Esophagus muscularis mucosa (tissue), 3 donors: ENCODE data around the gene PDHB.

Experiments
- POLR2A ChIP-seq: fragments of 450-650 bp; IDR thresholded peaks from one replicate; pipeline ENCODE4 v1.6.1; 2017; ENCODE audit warnings: antibody characterized with exemption, moderate library complexity, mild to moderate bottlenecking, low read depth
- POLR2AphosphoS5 ChIP-seq, 2 donors: sonication (generic); formaldehyde crosslinking; IDR thresholded peaks; one replicate each; pipeline ENCODE4 v1.6.1; 2017; ENCODE audit warnings: antibody characterized with exemption in 2 of 2
- TF ChIP-seq, protein P1 (sequence below), 3 experiments: fragments of 200-600 bp in 2 of 3; fragments of 450-650 bp in 1 of 3; sonication (generic) in 2 of 3; IDR thresholded peaks; one replicate each; pipeline ENCODE4 v1.5.1; 2017 to 2019; ENCODE audit warnings: antibody characterized with exemption in 3 of 3, mild to moderate bottlenecking in 2 of 3, moderate library complexity in 1 of 3

DNA sequence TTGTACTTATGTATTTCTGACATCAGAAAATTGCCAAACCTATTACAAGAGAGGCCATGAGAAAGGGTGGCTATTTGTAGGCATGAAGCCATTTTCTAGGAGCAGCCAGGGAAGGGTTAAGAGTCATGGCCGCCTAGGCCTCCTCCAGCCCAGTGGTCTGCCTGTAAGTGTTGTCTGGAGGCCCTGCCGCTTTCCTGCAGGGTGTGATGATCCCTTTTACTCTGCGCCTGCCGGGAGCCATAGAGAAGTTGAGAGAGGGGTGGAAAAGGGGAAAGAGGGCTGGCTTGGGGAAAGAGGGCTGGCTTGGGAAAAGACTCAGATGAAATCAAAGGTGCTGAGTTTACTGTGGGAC lies 29.2 kb upstream of the PDHB start:
- TF ChIP-seq, protein P1, sequence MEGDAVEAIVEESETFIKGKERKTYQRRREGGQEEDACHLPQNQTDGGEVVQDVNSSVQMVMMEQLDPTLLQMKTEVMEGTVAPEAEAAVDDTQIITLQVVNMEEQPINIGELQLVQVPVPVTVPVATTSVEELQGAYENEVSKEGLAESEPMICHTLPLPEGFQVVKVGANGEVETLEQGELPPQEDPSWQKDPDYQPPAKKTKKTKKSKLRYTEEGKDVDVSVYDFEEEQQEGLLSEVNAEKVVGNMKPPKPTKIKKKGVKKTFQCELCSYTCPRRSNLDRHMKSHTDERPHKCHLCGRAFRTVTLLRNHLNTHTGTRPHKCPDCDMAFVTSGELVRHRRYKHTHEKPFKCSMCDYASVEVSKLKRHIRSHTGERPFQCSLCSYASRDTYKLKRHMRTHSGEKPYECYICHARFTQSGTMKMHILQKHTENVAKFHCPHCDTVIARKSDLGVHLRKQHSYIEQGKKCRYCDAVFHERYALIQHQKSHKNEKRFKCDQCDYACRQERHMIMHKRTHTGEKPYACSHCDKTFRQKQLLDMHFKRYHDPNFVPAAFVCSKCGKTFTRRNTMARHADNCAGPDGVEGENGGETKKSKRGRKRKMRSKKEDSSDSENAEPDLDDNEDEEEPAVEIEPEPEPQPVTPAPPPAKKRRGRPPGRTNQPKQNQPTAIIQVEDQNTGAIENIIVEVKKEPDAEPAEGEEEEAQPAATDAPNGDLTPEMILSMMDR (IDR thresholded peaks at IDR 0.05), result no peak
- TF ChIP-seq POLR2A (no peak), POLR2AphosphoS5 (IDR thresholded peaks at IDR 0.05) (no peak)
